Cardiac muscle cell (in vitro differentiated cells and primary cell): ENCODE data around the gene TEX55. TPM values are rescaled to one million over a fixed set of nuclear protein-coding genes. Genes with fewer than 3 reads are reported as not detected.
"Not testable (repeated sequence)": the region's sequence is repeated elsewhere in the genome, so short reads cannot be mapped to it uniquely, and the experiment has no call there.

ENCODE experiments used
- DNase-seq, 2 donors: peaks; one replicate each; pipeline versions ENCODE4 v3.0.0 to v3.0.0-alpha.2; 2010 to 2017; ENCODE audit warnings: low read depth in 1 of 2, low spot score in 1 of 2
- H3K27ac ChIP-seq: fragments of 200-600 bp; sonication (generic); 2 replicates; pipeline ENCODE4 v1.5.1; 2016
- H3K27me3 ChIP-seq: fragments of 200-600 bp; sonication (generic); 2 replicates; pipeline ENCODE4 v1.6.0; 2016; ENCODE audit warnings: control low read depth
- H3K36me3 ChIP-seq: fragments of 200-600 bp; sonication (generic); 2 replicates; pipeline ENCODE4 v1.5.1; 2016; ENCODE audit warnings: control low read depth
- H3K4me1 ChIP-seq: fragments of 200-600 bp; sonication (generic); 2 replicates; pipeline ENCODE4 v1.8.1; 2017; ENCODE audit warnings: low read depth, mild to moderate bottlenecking, mixed run types
- H3K4me3 ChIP-seq: fragments of 200-600 bp; sonication (generic); 2 replicates; pipeline ENCODE4 v1.5.1; 2016; ENCODE audit warnings: mild to moderate bottlenecking
- H3K9me3 ChIP-seq: fragments of 200-600 bp; sonication (generic); 2 replicates; pipeline ENCODE4 v1.5.1; 2017; ENCODE audit warnings: low read depth, mild to moderate bottlenecking, control low read depth
- polyA plus RNA-seq: library from polyadenylated mRNA; unstranded; fragments of >200 nt; fragmentation: Nextera tagmentation; extraction: Ambion mirVana; gene quantifications from 2 replicates; pipeline ENCODE4 v1.2.1, GENCODE V29; 2016
- total RNA-seq: library from RNA; depleted of rRNA; stranded (reverse); fragments of >200 nt; gene quantifications from 2 replicates; pipeline ENCODE4 v1.2.3, GENCODE V29; 2016
- TF ChIP-seq, protein P1 (sequence below): IDR thresholded peaks from 2 replicates; pipeline ENCODE4 v1.5.1; 2012; ENCODE audit warnings: low read depth, mild to moderate bottlenecking, low read length

The TEX55 gene
- total RNA-seq (not detected in 2 replicates), polyA plus RNA-seq (not detected in 2 replicates)

DNA sequence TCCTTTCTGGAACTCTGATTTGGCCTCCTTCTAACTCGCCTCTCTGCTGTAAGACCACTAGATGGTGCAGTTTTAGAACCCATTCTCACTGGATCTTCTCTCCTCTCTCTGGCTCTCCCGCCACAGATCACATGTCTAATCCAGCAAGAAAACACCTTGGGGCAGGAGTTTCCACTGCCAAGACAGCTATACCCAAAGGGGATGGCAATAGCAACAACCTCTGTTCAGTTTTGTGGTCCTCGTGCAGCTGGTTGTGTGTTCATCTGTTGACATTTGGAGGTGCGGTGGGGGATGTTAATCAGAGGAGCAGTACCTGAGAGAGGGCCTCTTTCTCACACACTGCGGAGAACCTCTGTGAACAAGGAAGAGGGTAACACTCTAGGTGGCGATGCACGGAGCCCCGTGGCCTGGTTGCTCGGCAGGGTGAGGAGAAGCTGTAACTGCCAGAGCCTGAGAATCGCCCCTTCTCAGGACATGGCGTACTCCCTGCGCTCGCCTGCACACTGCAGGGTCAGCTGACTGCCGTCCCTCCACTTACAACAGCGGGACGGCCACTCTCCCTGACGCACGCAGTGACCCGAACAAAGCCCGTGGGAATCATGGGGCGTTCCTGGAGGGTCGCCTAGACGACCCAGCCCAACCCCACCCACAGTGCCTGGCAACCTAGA, at the start of gene TEX55:
Gene TEX55, plus strand, starts transcription at position 666 of the 668 bp plus-strand sequence. CDS start 25 bp downstream, outside the sequence.
- H3K4me3 ChIP-seq, result no peak within 1 kb of the TSS
- H3K27ac ChIP-seq, result no peak within 1 kb of the TSS
- H3K36me3 ChIP-seq, result no peaks in the 10 kb centered on the region
- DNase-seq, result peak; percentile 62 to 72
- H3K4me1 ChIP-seq, result peaks cover 4% of the 10 kb centered on the region
- H3K27me3 ChIP-seq, result no peaks in the 10 kb centered on the region
- TF ChIP-seq, protein P1, sequence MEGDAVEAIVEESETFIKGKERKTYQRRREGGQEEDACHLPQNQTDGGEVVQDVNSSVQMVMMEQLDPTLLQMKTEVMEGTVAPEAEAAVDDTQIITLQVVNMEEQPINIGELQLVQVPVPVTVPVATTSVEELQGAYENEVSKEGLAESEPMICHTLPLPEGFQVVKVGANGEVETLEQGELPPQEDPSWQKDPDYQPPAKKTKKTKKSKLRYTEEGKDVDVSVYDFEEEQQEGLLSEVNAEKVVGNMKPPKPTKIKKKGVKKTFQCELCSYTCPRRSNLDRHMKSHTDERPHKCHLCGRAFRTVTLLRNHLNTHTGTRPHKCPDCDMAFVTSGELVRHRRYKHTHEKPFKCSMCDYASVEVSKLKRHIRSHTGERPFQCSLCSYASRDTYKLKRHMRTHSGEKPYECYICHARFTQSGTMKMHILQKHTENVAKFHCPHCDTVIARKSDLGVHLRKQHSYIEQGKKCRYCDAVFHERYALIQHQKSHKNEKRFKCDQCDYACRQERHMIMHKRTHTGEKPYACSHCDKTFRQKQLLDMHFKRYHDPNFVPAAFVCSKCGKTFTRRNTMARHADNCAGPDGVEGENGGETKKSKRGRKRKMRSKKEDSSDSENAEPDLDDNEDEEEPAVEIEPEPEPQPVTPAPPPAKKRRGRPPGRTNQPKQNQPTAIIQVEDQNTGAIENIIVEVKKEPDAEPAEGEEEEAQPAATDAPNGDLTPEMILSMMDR, result peak; percentile 81
- no peaks in the 10 kb centered on the region for H3K9me3 ChIP-seq

DNA sequence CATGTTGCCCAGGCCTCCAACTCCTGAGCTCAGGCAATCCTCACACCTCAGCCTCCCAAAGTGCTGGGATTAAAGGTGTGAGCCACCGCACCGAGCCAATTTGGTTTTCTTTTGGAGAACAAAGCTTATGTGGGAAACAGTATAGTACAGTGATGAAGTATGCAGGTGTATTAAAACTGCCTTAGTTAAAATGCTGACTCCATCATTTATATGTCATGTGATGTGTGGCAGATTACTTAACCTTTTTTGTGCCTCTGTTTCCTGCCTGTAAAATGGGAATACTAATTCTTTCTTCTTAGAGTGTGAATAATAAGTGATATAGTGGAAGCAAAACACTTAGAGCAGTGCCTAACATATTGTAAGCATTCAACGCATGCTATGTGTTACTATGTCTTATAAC, 48.0 kb upstream of the TEX55 start:
- DNase-seq, result no peak
- H3K36me3 ChIP-seq, result no peaks in the 10 kb centered on the region
- H3K27me3 ChIP-seq, result no peaks in the 10 kb centered on the region
- H3K4me1 ChIP-seq, result no peaks in the 10 kb centered on the region
- H3K4me3 ChIP-seq, result no peak overlapping the region
- TF ChIP-seq, protein P1, result no peak
- no peak overlapping the region for H3K27ac ChIP-seq
- no peaks in the 10 kb centered on the region for H3K9me3 ChIP-seq

DNA sequence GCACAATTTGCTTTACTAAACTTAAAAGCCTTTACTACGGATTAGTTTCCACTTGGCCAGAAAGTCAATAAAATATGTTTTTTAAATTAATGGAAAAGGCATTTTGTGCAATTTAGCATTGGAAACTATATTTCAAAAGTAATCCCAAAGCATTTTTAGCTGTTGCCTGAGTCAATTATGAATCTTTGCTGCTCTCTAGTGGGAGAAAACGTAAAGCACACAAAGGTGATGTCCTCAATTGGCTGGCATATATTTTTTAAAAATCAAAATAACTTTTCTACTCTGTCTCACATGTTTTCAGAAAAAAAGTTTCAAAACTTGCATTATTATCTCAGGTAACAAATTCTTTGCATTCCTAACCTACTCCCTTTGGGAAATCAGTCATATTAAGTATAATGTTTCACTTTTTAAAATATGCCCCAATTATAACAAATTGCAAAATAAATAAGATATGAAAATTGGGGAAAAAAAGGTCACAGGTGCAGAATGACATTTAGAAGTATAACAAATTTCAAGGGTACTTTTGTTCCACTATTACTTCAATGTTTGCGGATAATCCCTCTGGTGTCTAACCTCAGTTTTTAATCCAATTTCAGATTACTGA, 47.2 kb upstream of the TEX55 start:
- no peaks in the 10 kb centered on the region for H3K9me3 ChIP-seq
- TF ChIP-seq, protein P1, result peak; percentile 67
- no peaks in the 10 kb centered on the region for H3K4me1 ChIP-seq
- no peaks in the 10 kb centered on the region for H3K27me3 ChIP-seq
- H3K36me3 ChIP-seq, result no peaks in the 10 kb centered on the region
- no peak overlapping the region for H3K27ac ChIP-seq
- DNase-seq, result peak; percentile 48 to 60
- no peak overlapping the region for H3K4me3 ChIP-seq

DNA sequence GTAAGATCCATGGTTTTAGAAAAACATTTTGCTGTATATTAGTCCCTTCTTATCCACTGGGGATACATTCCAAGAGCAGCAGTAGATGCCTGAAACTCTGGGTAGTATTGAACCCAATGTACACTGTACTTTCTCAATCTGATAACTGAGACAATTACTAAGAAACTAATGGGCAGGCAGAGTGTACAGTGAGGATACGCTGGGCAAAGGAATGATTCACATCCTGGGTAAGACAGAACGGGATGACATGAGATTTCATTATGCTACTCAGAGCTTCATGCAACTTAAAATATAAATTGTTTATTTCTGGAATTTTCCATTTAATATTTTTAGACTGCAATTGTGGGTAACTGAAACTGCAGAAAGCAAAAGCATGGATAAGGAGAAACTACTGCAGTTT, 46.2 kb upstream of the TEX55 start:
- TF ChIP-seq, protein P1, result no peak
- no peak overlapping the region for H3K27ac ChIP-seq
- H3K4me3 ChIP-seq, result no peak overlapping the region
- peak in 1 of 2 donors; percentile 0 for DNase-seq
- H3K36me3 ChIP-seq, result no peaks in the 10 kb centered on the region
- no peaks in the 10 kb centered on the region for H3K9me3 ChIP-seq
- H3K4me1 ChIP-seq, result no peaks in the 10 kb centered on the region
- no peaks in the 10 kb centered on the region for H3K27me3 ChIP-seq

DNA sequence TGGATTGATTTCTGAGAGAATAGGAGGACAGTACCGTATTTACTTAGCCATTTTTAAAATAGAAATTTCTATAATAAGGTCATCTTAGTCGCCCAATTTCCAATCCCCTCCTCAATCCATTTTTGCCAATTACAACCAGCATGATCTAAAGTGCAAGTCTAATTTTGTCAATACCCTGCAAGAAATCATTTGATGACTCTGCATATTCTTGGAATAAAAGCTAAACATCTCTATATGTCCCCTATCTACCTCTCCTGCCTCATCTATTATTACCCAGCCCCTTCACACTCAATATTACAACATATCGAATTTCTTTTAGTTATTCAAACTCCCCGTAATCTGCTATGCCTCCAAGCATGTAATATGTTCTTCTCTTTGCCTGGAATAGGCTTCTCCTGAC, 41.9 kb upstream of the TEX55 start:
- Histone ChIP-seq H3K4me1 (no peaks in the 10 kb centered on the region), H3K9me3 (no peaks in the 10 kb centered on the region), H3K36me3 (no peaks in the 10 kb centered on the region), H3K27me3 (no peaks in the 10 kb centered on the region), H3K4me3 (no peak overlapping the region), H3K27ac (no peak overlapping the region)
- no peak for DNase-seq
- TF ChIP-seq, protein P1, result no peak

DNA sequence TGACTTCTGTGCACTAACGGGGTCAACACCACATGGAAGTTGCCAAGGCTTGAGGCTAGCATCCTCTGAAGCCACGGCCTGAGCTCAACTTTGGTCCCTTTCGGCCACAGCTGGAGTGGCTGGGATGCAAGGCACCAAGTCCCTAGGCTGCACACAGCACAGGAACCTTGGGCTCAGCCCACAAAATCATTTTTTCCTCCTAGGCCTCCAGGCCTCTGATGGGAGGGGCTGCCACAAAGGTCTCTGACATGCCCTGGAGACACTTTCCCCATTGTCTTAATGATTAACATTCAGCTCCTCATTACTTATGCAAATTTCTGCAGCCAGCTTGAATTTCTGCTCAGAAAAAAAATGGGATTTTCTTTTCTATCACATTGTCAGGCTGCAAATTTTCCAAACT, 27.6 kb upstream of the TEX55 start:
- not testable (repeated sequence) for H3K36me3 ChIP-seq, H3K4me1 ChIP-seq, DNase-seq, H3K9me3 ChIP-seq, H3K4me3 ChIP-seq, H3K27me3 ChIP-seq, H3K27ac ChIP-seq
